ENCODE data around the gene HDAC4.
"Not testable (repeated sequence)": the region's sequence is repeated elsewhere in the genome, so short reads cannot be mapped to it uniquely, and the experiment has no call there.

The HDAC4 gene

GRCh38 chr2:239178484-239178883 lies 222.3 kb downstream of the HDAC4 start:
- no peak for DNase-seq
- no peak overlapping the region for H3K27ac ChIP-seq
- no peaks in the 10 kb centered on the region for H3K36me3 ChIP-seq (replicated peaks)
- TF ChIP-seq CTCF (IDR thresholded peaks at IDR 0.05; ENCODE audit: low read depth, low read length, missing control alignments), result no peak
- in situ Hi-C loops (cut with HindIII; ENCODE audit: low pct_ligation_motif_present, low sequenced_read_pairs), result no loop called here
- no peak overlapping the region for H3K4me3 ChIP-seq (ENCODE audit: low read depth, low read length)
- H3K27me3 ChIP-seq (replicated peaks), result no peaks in the 10 kb centered on the region

DNA sequence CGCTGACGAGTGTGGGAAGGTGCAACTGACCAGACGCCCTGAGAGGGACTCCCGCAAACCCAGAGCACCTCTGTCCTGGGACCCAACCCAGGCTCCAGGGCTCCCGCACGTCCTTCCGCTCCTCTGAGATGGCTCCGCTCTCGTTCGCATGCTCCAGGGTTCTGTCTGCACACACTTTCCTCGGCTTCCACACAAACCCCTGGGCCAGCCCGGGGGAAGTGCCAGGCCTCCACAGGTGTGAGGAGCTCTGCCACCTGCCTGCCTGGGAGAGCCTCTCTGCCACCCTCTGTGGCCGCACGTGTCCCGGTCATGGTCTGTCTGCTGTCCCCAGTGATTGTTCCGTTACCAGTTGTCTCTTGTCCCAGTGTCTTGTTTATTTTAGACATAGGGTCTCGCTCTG lies 222.9 kb downstream of the HDAC4 start:
- Histone ChIP-seq H3K4me3 (ENCODE audit: low read depth, low read length) (no peak overlapping the region), H3K36me3 (replicated peaks) (no peaks in the 10 kb centered on the region), H3K27me3 (replicated peaks) (no peaks in the 10 kb centered on the region), H3K27ac (no peak overlapping the region)
- DNase-seq, result no peak
- TF ChIP-seq CTCF (IDR thresholded peaks at IDR 0.05; ENCODE audit: low read depth, low read length, missing control alignments), result no peak
- in situ Hi-C loops (cut with HindIII; ENCODE audit: low pct_ligation_motif_present, low sequenced_read_pairs), result no loop called here

GRCh38 chr2:239177325-239177724 lies 223.5 kb downstream of the HDAC4 start:
- TF ChIP-seq CTCF (IDR thresholded peaks at IDR 0.05; ENCODE audit: low read depth, low read length, missing control alignments), result no peak
- H3K27me3 ChIP-seq (replicated peaks), result no peaks in the 10 kb centered on the region
- H3K27ac ChIP-seq, result no peak overlapping the region
- in situ Hi-C loops (cut with HindIII; ENCODE audit: low pct_ligation_motif_present, low sequenced_read_pairs), result no loop called here
- H3K36me3 ChIP-seq (replicated peaks), result no peaks in the 10 kb centered on the region
- DNase-seq, result no peak
- no peak overlapping the region for H3K4me3 ChIP-seq (ENCODE audit: low read depth, low read length)

DNA sequence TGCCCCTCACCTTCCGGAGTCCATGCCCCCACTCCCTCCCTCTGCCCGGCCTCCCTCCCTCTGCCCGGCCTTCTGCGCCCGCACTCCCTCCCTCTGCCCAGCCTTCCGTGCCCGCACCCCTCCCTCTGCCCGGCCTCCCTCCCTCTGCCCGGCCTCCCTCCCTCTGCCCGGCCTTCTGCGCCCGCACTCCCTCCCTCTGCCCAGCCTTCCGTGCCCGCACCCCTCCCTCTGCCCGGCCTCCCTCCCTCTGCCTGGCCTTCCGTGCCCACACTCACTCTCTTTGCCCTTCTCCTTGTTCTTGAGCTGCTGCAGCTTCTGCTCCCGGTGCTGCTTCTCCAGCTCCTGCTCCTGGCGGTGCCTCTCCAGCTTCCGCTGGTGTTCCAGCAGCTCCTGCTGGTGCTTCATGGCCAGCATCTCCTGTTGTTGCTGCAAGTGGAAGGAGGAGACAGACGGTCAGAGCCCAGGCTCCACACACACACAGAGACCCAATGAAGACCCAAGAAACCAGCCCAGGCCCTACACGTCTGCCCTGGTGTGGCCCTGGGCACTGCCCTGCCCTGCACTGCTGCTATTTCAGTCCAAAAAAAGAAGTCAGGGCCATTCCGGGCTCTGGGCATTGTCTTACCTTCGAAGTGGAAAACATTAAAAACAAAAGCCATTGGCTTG lies 224.5 kb downstream of the HDAC4 start:
- DNase-seq; in situ Hi-C loops (cut with HindIII; ENCODE audit: low pct_ligation_motif_present, low sequenced_read_pairs); H3K4me3 ChIP-seq (ENCODE audit: low read depth, low read length); H3K27ac ChIP-seq; H3K27me3 ChIP-seq (replicated peaks); H3K36me3 ChIP-seq (replicated peaks): not testable (repeated sequence)

DNA sequence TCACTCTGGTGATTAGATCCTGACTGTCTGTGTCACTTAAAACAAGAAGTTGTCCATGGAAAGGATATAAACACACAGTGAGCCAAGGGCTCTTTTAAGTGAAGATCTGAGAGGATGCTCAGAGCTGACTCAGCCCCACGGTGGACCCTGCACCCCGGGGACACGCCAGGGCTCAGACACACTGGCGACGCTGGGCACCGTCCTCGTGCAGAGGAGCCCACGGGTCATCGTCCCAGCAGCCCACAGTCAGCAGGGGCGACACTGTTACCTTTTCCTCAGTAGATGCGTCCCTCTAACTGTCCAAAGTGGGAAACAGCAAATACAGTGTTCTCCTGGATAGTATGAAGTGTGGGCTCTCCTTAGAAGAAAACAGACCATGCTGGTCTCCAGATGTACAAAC lies 225.6 kb downstream of the HDAC4 start:
- no peak overlapping the region for H3K4me3 ChIP-seq (ENCODE audit: low read depth, low read length)
- no peak for TF ChIP-seq CTCF (IDR thresholded peaks at IDR 0.05; ENCODE audit: low read depth, low read length, missing control alignments)
- no peaks in the 10 kb centered on the region for H3K27me3 ChIP-seq (replicated peaks)
- DNase-seq, result no peak
- no peak overlapping the region for H3K27ac ChIP-seq
- H3K36me3 ChIP-seq (replicated peaks), result no peaks in the 10 kb centered on the region
- in situ Hi-C loops (cut with HindIII; ENCODE audit: low pct_ligation_motif_present, low sequenced_read_pairs), result no loop called here

DNA sequence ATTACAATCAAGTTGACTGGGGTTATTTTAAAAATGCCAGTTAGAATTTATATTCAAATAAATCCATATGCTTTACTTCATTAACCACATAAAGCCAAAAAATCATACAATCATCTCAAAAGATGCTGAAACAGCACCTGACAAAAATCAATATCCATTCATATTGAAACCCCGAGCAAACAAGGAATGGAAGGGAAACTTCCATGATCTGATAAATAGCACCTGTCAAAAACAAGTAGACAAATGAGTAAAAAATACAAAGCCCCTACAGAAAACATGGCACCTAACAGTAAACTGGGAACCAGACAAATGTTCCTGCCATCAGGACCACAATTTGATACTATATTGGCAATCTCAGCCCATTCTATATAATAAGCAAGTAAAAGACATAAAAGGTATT lies 227.5 kb downstream of the HDAC4 start:
- no peak for DNase-seq
- H3K27me3 ChIP-seq (replicated peaks), result no peaks in the 10 kb centered on the region
- no peak overlapping the region for H3K27ac ChIP-seq
- no peak overlapping the region for H3K4me3 ChIP-seq (ENCODE audit: low read depth, low read length)
- TF ChIP-seq CTCF (IDR thresholded peaks at IDR 0.05; ENCODE audit: low read depth, low read length, missing control alignments), result no peak
- in situ Hi-C loops (cut with HindIII; ENCODE audit: low pct_ligation_motif_present, low sequenced_read_pairs), result no loop called here
- no peaks in the 10 kb centered on the region for H3K36me3 ChIP-seq (replicated peaks)
